B cell (primary cell): Measurements from ENCODE around the gene LASP1. TPM values are rescaled to one million over a fixed set of nuclear protein-coding genes. Genes with fewer than 3 reads are reported as not detected.
A peak's percentile ranks its signal among the peaks of the same experiment; 100 is the strongest.

ENCODE experiments used
- ATAC-seq: fragments of 200-7000 bp; cut with Tn5 transposase; one replicate; pipeline ENCODE4 v1.10.0; 2021; ENCODE audit warnings: low read depth, mild to moderate bottlenecking, moderate number of reproducible peaks, moderate library complexity
- CTCF ChIA-PET: fragments of 350-600 bp; sonication (Branson Sonifier 250); formaldehyde crosslinking; loops from one replicate; lab custom pipeline; 2021; ENCODE audit warnings: antibody characterized with exemption, inconsistent platforms; lab: Charles Lee
- POLR2A ChIA-PET: fragments of 350-600 bp; sonication (Branson Sonifier 250); formaldehyde crosslinking; loops from one replicate; lab custom pipeline; 2021; ENCODE audit warnings: antibody characterized with exemption; lab: Charles Lee
- DNase-seq: peaks from one replicate; pipeline ENCODE4 v3.0.0; 2013
- H2AFZ ChIP-seq: 2 replicates; pipeline ENCODE4 v1.6.1; 2012; ENCODE audit warnings: mild to moderate bottlenecking, low read depth, low read length; ENCODE audit not compliant: insufficient read depth, poor library complexity, severe bottlenecking
- H3K27ac ChIP-seq, 2 donors: 1 replicate in 1 of 2; 2 replicates in 1 of 2; pipeline ENCODE4 v1.5.1; 2012 to 2013; ENCODE audit warnings: low read length in 2 of 2, mild to moderate bottlenecking in 2 of 2, moderate library complexity in 1 of 2
- H3K27me3 ChIP-seq, 4 experiments: fragments of 200-600 bp in 1 of 4; sonication (generic) in 1 of 4; replicated peaks in 1 of 4; 1 replicate in 2 of 4; 2 replicates in 2 of 4; pipeline versions ENCODE4 v1.6.1 to v1.7.0; 2013 to 2016; ENCODE audit warnings: low read length in 3 of 4, mild to moderate bottlenecking in 2 of 4, mixed read lengths in 1 of 4, moderate library complexity in 1 of 4; ENCODE audit not compliant: insufficient read depth in 4 of 4, control insufficient read depth in 3 of 4; ENCODE audit errors: control extremely low read depth in 1 of 4
- H3K36me3 ChIP-seq, 2 experiments: replicated peaks in 1 of 2; 1 replicate in 1 of 2; 2 replicates in 1 of 2; pipeline versions ENCODE4 v1.6.1 to v1.7.1; 2013; ENCODE audit warnings: low read length in 1 of 2; ENCODE audit not compliant: insufficient read depth in 2 of 2, control insufficient read depth in 1 of 2; ENCODE audit errors: control extremely low read depth in 1 of 2, extremely low read depth in 1 of 2
- H3K4me1 ChIP-seq, 2 donors: fragments of 200-600 bp in 1 of 2; sonication (generic) in 1 of 2; 1 replicate in 1 of 2; 2 replicates in 1 of 2; pipeline versions ENCODE4 v1.5.1 to v1.6.1; 2013 to 2017; ENCODE audit warnings: low read length in 2 of 2; ENCODE audit not compliant: control insufficient read depth in 2 of 2, insufficient read depth in 2 of 2
- H3K4me2 ChIP-seq: replicated peaks from 2 replicates; pipeline ENCODE3; 2012; ENCODE audit warnings: mild to moderate bottlenecking, low read depth, low read length; ENCODE audit not compliant: poor library complexity, severe bottlenecking
- H3K4me3 ChIP-seq, 5 experiments: fragments of 200-600 bp in 1 of 5; sonication (generic) in 1 of 5; 1 replicate in 3 of 5; 2 replicates in 2 of 5; pipeline versions ENCODE4 v1.5.1 to v1.7.0; 2011 to 2016; ENCODE audit warnings: low read length in 4 of 5, mild to moderate bottlenecking in 4 of 5, low read depth in 2 of 5, control low read depth in 1 of 5, moderate library complexity in 1 of 5; ENCODE audit not compliant: insufficient read depth in 1 of 5; ENCODE audit errors: control extremely low read depth in 1 of 5, extremely low read depth in 1 of 5
- H3K79me2 ChIP-seq: fragments of 200-600 bp; sonication (generic); one replicate; pipeline ENCODE4 v1.6.0; 2016; ENCODE audit warnings: low read length; ENCODE audit not compliant: control insufficient read depth, insufficient read depth
- H3K9ac ChIP-seq: fragments of 200-600 bp; sonication (generic); 2 replicates; pipeline ENCODE4 v1.6.1; 2017; ENCODE audit warnings: mild to moderate bottlenecking, low read length, moderate library complexity
- H3K9me3 ChIP-seq, 3 donors: one replicate each; pipeline versions ENCODE4 v1.6.1 to v1.7.1; 2013; ENCODE audit warnings: low read length in 2 of 3; ENCODE audit not compliant: control insufficient read depth in 2 of 3, insufficient read depth in 1 of 3; ENCODE audit errors: control extremely low read depth in 1 of 3
- H4K20me1 ChIP-seq: 2 replicates; pipeline ENCODE4 v1.6.0; 2012; ENCODE audit warnings: mild to moderate bottlenecking, low read length; ENCODE audit not compliant: insufficient read depth, control insufficient read depth, poor library complexity, severe bottlenecking
- H3K27ac Mint-ChIP-seq: one replicate; pipeline ENCODE4 v1.8.0; 2021; ENCODE audit warnings: mixed read lengths
- H3K27me3 Mint-ChIP-seq: one replicate; pipeline ENCODE4 v1.8.0; 2021; ENCODE audit warnings: mixed read lengths
- H3K4me1 Mint-ChIP-seq: one replicate; pipeline ENCODE4 v1.8.0; 2021; ENCODE audit warnings: mixed read lengths
- H3K4me3 Mint-ChIP-seq: one replicate; pipeline ENCODE4 v1.8.0; 2021; ENCODE audit warnings: mixed read lengths
- H3K9me3 Mint-ChIP-seq: one replicate; pipeline ENCODE4 v1.8.0; 2022; ENCODE audit warnings: mixed read lengths; ENCODE audit not compliant: insufficient read depth
- CTCF ChIP-seq: fragments of 200-600 bp; IDR thresholded peaks from one replicate; pipeline ENCODE4 v1.8.0; 2022; ENCODE audit warnings: antibody characterized with exemption, mild to moderate bottlenecking
- EZH2 ChIP-seq: IDR thresholded peaks from 2 replicates; pipeline ENCODE4 v1.6.1; 2012; ENCODE audit warnings: borderline replicate concordance, low read depth, mild to moderate bottlenecking, moderate library complexity, low read length; ENCODE audit not compliant: insufficient read depth, poor library complexity, severe bottlenecking
- WGBS: methylation state at CpG from one replicate; pipeline ENCODE4 v1.1.5; 2013; ENCODE audit warnings: missing lambda C conversion rate; ENCODE audit not compliant: insufficient coverage; 5-methylcytosine and 5-hydroxymethylcytosine counted together
- intact Hi-C: fragments of 100-400 bp; cut with micrococcal nuclease; formaldehyde crosslinking; loops from one replicate; pipeline ENCODE4 v1.10.0; 2022
- polyA plus RNA-seq: library from polyadenylated mRNA; depleted of rRNA; stranded (reverse); fragments of >200 nt; gene quantifications from 2 replicates; pipeline ENCODE4 v1.2.3, GENCODE V29; 2012
- total RNA-seq, 2 donors: library from RNA; stranded (reverse); fragments of 120-200 nt in 1 of 2; gene quantifications; 1 replicate in 1 of 2; 2 replicates in 1 of 2; pipeline versions ENCODE4 v1.2.3 to v1.2.4, GENCODE V29; 2013 to 2022

LASP1 gene
- total and polyA plus RNA-seq, 2 donors (not counting 1 experiment from before 2014, with no cell fraction given): 51.6 to 125 TPM

GRCh38 chr17:38903404-38903803 is 33.5 kb downstream of the LASP1 start:
- 100% methylated on average over 1 of the region's 6 CpGs for WGBS
- H3K4me3 ChIP-seq: no peak overlapping the region
- ChIA-PET POLR2A (interaction anchor here (1.1 kb wide), 1 partner anchor 32 kb away, joined by 4 read pairs; no protein-coding TSS in a partner anchor), CTCF (no interaction called here)
- no peaks in the 10 kb centered on the region for H3K9me3 Mint-ChIP-seq
- H3K4me1 Mint-ChIP-seq: peaks cover 45% of the 10 kb centered on the region
- no peaks in the 10 kb centered on the region for H3K9me3 ChIP-seq
- no peak overlapping the region for H3K4me3 Mint-ChIP-seq
- DNase-seq (no peak), ATAC-seq (no peak)
- H3K27me3 Mint-ChIP-seq: no peaks in the 10 kb centered on the region
- peaks cover 8 to 50% of the 10 kb centered on the region in 2 experiments for H3K36me3 ChIP-seq
- TF ChIP-seq CTCF: no peak
- TF ChIP-seq EZH2: no peak
- H3K4me1 ChIP-seq: peaks cover 31 to 61% of the 10 kb centered on the region in 2 donors
- no peak overlapping the region for H3K4me2 ChIP-seq
- H3K9ac ChIP-seq: no peak overlapping the region
- intact Hi-C loops: no loop called here
- no peak overlapping the region for H3K27ac Mint-ChIP-seq
- no peak overlapping the region for H2AFZ ChIP-seq
- H4K20me1 ChIP-seq: peaks cover 44% of the 10 kb centered on the region
- peaks cover 98% of the 10 kb centered on the region for H3K79me2 ChIP-seq
- H3K27ac ChIP-seq: no peak overlapping the region
- no peaks in the 10 kb centered on the region for H3K27me3 ChIP-seq

GRCh38 chr17:38904892-38905291 is 35.0 kb downstream of the LASP1 start:
- H3K9me3 Mint-ChIP-seq: no peaks in the 10 kb centered on the region
- peak overlapping the region; percentile 56 for H3K27ac Mint-ChIP-seq

More at GRCh38 chr17:38904892-38905291, 35.0 kb downstream of the LASP1 start:
- CTCF ChIA-PET: interaction anchor here (0.7 kb wide), 1 partner anchor 308 kb away, joined by 3 read pairs; no protein-coding TSS in a partner anchor
- TF ChIP-seq EZH2 (no peak), CTCF (no peak)
- no peak overlapping the region for H3K4me3 ChIP-seq
- POLR2A ChIA-PET: no interaction called here
- no peak overlapping the region for H3K4me2 ChIP-seq
- intact Hi-C loops: no loop called here
- peaks cover 97% of the 10 kb centered on the region for H3K79me2 ChIP-seq
- no peaks in the 10 kb centered on the region for H3K27me3 ChIP-seq
- Mint-ChIP-seq H3K4me1 (peaks cover 38% of the 10 kb centered on the region), H3K4me3 (no peak overlapping the region), H3K27me3 (no peaks in the 10 kb centered on the region)
- H3K9me3 ChIP-seq: no peaks in the 10 kb centered on the region
- H3K9ac ChIP-seq: no peak overlapping the region
- no peak overlapping the region for H2AFZ ChIP-seq
- H3K36me3 ChIP-seq: peaks cover 8 to 52% of the 10 kb centered on the region in 2 experiments
- ATAC-seq (no peak), DNase-seq (no peak)
- H3K4me1 ChIP-seq: peaks cover 16 to 48% of the 10 kb centered on the region in 2 donors
- peak overlapping the region in 1 of 2 donors; percentile 19 for H3K27ac ChIP-seq
- H4K20me1 ChIP-seq: peaks cover 53% of the 10 kb centered on the region
- WGBS: no CpG with 5 or more reads among the region's 3 CpGs
